NB4 (cell line): ENCODE measurements around the gene MRPL23.

ENCODE experiments used
- DNase-seq: peaks from one replicate; pipeline ENCODE4 v3.0.0; 2010; ENCODE audit warnings: low read depth
- H3K4me3 ChIP-seq: one replicate; pipeline ENCODE4 v1.5.1; 2011; ENCODE audit warnings: mild to moderate bottlenecking, low read depth, low read length, moderate library complexity
- MYC ChIP-seq: IDR thresholded peaks from 2 replicates; pipeline ENCODE4 v1.6.1; 2011; ENCODE audit warnings: low read depth, low read length
- POLR2A ChIP-seq: IDR thresholded peaks from 2 replicates; pipeline ENCODE4 v1.6.1; 2011; ENCODE audit warnings: mild to moderate bottlenecking; ENCODE audit not compliant: insufficient read length; ENCODE audit errors: extremely low read depth
- TF ChIP-seq, protein P1 (sequence below): IDR thresholded peaks from one replicate; pipeline ENCODE4 v1.5.1; 2012; ENCODE audit warnings: low read depth, low read length
- TF ChIP-seq, protein P2 (sequence below): IDR thresholded peaks from 2 replicates; pipeline ENCODE4 v1.6.1; 2011; ENCODE audit warnings: low read depth, low read length

The MRPL23 gene

DNA sequence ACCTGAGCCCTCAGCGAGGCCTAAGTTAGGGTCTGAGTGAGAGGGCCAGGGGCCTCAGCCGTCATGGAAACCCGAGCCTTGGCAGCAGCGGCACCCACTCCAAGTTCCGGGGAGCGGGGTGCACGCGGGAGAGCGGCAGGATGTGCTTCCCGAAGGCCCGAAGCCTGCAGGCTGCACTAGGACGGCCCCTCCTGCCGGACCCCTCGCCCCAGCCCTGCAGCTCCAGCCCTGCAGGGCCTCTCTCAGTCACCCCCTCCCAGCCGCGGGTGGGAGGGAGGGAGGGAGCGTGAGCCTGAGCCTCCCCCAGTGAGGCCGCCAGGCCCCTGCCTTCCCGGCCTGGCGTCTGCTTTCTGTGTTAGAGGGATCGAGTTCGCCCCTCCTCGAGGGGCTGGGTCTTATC, 22.6 kb downstream of the MRPL23 start:
- H3K4me3 ChIP-seq: no peak overlapping the region
- TF ChIP-seq MYC: no peak
- no peak for TF ChIP-seq POLR2A
- no peak for DNase-seq

DNA sequence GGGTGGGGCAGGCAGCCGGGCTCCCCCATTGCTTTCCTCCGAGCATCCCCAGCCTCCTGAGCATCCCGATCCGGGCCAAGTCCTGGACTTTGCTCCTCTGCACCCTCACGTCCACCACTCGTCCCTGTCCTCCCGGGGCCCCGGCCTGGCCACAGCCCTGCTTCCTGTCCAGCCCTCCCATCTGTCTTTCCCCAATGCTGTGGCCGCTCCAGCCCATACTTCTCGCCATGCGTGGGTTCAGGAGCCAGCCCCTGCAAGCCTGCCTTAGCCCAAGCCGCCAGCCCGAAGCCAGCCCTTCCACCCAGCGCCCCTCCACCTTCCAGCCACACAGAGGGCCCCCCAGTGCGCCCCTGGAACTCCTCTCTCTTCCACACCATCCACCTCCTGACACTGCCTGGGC, 23.8 kb downstream of the MRPL23 start:
- TF ChIP-seq POLR2A (no peak), MYC (no peak)
- TF ChIP-seq, protein P1, sequence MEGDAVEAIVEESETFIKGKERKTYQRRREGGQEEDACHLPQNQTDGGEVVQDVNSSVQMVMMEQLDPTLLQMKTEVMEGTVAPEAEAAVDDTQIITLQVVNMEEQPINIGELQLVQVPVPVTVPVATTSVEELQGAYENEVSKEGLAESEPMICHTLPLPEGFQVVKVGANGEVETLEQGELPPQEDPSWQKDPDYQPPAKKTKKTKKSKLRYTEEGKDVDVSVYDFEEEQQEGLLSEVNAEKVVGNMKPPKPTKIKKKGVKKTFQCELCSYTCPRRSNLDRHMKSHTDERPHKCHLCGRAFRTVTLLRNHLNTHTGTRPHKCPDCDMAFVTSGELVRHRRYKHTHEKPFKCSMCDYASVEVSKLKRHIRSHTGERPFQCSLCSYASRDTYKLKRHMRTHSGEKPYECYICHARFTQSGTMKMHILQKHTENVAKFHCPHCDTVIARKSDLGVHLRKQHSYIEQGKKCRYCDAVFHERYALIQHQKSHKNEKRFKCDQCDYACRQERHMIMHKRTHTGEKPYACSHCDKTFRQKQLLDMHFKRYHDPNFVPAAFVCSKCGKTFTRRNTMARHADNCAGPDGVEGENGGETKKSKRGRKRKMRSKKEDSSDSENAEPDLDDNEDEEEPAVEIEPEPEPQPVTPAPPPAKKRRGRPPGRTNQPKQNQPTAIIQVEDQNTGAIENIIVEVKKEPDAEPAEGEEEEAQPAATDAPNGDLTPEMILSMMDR: no peak
- TF ChIP-seq, protein P2, sequence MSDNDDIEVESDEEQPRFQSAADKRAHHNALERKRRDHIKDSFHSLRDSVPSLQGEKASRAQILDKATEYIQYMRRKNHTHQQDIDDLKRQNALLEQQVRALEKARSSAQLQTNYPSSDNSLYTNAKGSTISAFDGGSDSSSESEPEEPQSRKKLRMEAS: no peak
- DNase-seq: no peak
- no peak overlapping the region for H3K4me3 ChIP-seq

DNA sequence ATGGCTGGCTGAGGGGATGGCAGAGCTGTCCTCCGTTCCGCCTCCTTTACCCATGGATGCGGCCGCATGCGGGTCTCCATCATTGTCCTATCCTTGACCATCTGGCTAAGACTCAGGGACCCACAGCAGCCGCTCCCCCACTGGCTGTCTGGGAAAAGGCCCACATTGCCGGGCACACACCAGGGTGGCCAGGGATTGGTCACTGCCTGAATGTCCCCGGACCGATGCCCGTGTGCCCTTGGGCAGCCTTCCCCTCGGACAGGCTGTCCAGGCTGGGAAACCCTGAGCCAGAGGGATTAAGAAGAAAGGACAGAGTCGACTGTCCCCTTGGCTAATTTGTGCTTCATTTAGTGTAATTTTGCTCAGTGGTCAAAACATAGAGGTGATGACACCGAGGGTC, 28.1 kb downstream of the MRPL23 start:
- TF ChIP-seq POLR2A: no peak
- no peak for TF ChIP-seq MYC
- TF ChIP-seq, protein P2: no peak
- TF ChIP-seq, protein P1: no peak
- H3K4me3 ChIP-seq: no peak overlapping the region
- no peak for DNase-seq

DNA sequence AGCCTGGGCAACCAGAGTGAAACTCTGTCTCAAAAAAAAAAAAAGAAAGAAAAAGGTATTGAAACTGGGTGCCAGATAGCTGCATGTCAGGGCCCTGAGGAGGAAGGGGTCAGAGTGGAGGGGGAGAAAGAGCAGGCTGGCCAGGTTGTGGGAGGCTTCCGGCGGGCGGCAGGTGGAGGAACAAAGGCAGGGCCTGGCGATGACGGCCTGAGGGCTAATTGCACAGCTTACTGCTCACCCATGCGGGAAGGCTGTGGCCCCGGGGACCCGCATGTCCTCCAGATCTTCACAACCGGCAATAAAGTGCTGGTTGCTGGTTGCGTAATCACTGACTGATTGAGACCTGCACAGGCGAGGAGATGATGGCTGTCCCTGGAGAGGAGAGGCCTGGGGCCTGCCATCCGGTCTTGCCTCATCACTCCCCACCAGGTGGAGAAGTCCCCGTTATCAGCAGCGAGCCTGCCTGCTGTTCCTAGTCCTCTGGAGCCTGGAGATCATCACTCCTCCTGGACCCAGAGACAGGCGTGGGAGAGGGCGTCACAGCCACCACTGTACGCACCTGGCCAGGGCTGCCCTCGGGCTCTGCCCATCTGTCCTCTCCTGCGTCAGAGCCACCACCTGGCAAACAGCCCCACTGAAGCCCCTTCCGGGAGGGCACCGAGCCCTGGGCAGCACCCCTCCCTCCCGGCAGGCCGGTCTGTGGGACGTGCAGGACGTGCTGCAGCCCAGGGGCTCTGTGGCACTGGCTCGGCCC, 31.8 kb downstream of the MRPL23 start:
- DNase-seq: no peak
- TF ChIP-seq, protein P2: no peak
- TF ChIP-seq, protein P1: no peak
- H3K4me3 ChIP-seq: no peak overlapping the region

DNA sequence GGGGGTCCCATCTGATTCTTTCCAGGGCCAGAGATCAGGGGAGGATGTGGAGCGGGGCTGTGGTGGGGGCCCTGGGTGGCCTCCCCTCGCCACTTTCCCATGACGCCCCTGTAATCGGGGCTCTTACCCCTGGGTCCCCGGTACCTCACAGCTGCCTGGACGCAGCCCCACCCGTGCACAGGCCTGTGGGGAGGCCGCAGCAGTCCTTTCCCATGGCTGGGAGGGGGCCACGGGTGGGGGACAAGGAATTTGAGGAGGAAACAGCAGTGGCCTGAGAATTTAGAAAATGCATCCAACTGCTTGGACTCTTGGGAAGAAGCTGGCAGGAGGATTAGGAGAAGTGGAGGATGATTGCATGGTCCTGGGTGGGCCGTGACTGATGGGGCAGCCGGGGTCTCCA, 32.5 kb downstream of the MRPL23 start:
- no peak for DNase-seq
- TF ChIP-seq, protein P2: no peak
- TF ChIP-seq MYC: no peak
- TF ChIP-seq, protein P1: no peak
- no peak for TF ChIP-seq POLR2A
- H3K4me3 ChIP-seq: no peak overlapping the region

DNA sequence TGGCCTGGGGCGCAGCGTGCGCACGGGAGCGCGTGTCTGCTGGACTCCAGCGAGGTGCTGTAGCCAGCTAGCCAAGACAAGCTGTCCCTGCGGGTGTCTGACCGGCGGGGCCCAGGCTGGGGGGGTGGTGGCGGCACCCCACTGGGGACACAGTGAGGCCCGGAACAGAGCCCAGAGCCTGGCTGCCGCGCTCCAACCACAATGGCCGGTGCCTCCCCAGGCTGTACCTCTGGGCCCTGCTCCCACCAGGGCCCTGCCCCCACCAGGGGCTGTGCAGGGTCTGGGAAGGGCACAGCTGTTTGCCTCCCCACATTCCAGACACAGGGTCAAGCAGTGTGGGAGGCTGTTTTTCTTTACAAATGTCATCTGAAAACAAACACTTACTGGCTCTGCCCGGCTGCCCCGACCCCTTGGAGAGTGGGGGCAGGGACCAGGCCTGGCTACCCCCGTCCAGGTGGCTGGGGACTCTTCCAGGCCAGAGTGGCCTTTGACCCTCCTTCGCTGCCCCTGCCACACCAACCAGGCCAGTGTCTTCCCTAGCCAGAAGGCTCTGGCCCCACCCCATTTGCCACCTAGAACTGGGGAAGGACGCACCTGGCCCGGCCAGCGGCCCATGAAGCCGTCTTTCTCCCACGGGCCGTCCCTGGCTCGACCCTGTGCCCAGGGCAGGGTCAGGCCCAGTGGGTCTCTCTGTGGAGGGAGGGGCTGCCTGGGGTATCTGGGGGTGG, 35.9 kb downstream of the MRPL23 start:
- H3K4me3 ChIP-seq: no peak overlapping the region
- no peak for DNase-seq
- TF ChIP-seq POLR2A: no peak
- TF ChIP-seq, protein P1: no peak
- TF ChIP-seq, protein P2: no peak
- no peak for TF ChIP-seq MYC
